Measurements from ENCODE around the gene ALB.

- TF ChIP-seq EZH2 (IDR thresholded peaks at IDR 0.05; ENCODE audit: borderline replicate concordance, insufficient read depth, low read depth, low read length, poor library complexity, severe bottlenecking), result no peak
- no peak for TF ChIP-seq CTCF (IDR thresholded peaks at IDR 0.05)
These were observed 25.2 kb upstream of the ALB start for GRCh38 chr4:73378887-73379286.
